Adrenal gland (tissue), 12 donors: Measurements from ENCODE around the gene TFPI. TPM values are rescaled to one million over a fixed set of nuclear protein-coding genes. Genes with fewer than 3 reads are reported as not detected.

Source experiments
- DNase-seq, 7 donors: peaks; one replicate each; pipeline ENCODE4 v3.0.0-alpha.2; 2019 to 2020
- H3K27ac ChIP-seq, 5 donors: fragments of 200-600 bp; sonication (generic) in 4 of 5; 1 replicate in 3 of 5; 2 replicates in 2 of 5; pipeline versions ENCODE4 v1.5.1 to v1.8.0; 2016 to 2020; ENCODE audit warnings: mild to moderate bottlenecking in 1 of 5
- H3K27me3 ChIP-seq: fragments of 200-600 bp; 2 replicates; pipeline ENCODE4 v1.8.0; 2021
- H3K36me3 ChIP-seq, 2 donors: fragments of 200-600 bp; replicated peaks in 1 of 2; 1 replicate in 1 of 2; 2 replicates in 1 of 2; pipeline versions ENCODE4 v1.5.1 to v1.8.0; 2018 to 2022
- H3K4me1 ChIP-seq, 2 donors: fragments of 200-600 bp; replicated peaks in 1 of 2; 1 replicate in 1 of 2; 2 replicates in 1 of 2; pipeline versions ENCODE4 v1.5.1 to v1.8.0; 2018 to 2021
- H3K4me3 ChIP-seq, 4 donors: fragments of 200-600 bp; sonication (generic) in 3 of 4; one replicate each; pipeline ENCODE4 v1.5.1; 2016 to 2018
- H3K9me3 ChIP-seq, 3 donors: fragments of 200-600 bp; sonication (generic) in 1 of 3; replicated peaks in 1 of 3; 1 replicate in 2 of 3; 2 replicates in 1 of 3; pipeline versions ENCODE4 v1.5.1 to v1.8.0; 2016 to 2021
- CTCF ChIP-seq, 6 experiments: fragments of 450-650 bp in 4 of 6; fragments of 200-600 bp in 2 of 6; sonication (generic) in 1 of 6; IDR thresholded peaks; 1 replicate in 5 of 6; 2 replicates in 1 of 6; pipeline versions ENCODE4 v1.5.1 to v1.8.0; 2016 to 2021; ENCODE audit warnings: antibody characterized with exemption in 6 of 6, mild to moderate bottlenecking in 2 of 6, moderate library complexity in 1 of 6
- POLR2A ChIP-seq, 2 donors: fragments of 450-650 bp; IDR thresholded peaks; one replicate each; pipeline ENCODE4 v1.6.1; 2017; ENCODE audit warnings: antibody characterized with exemption in 2 of 2, mild to moderate bottlenecking in 2 of 2, moderate library complexity in 1 of 2
- WGBS, 4 donors: extraction: QIAGEN DNeasy Blood & Tissue Kit in 2 of 4; methylation state at CpG; one replicate each; pipeline versions ENCODE4 v1.1.5 to v1.1.7; 2013 to 2017; 5-methylcytosine and 5-hydroxymethylcytosine counted together
- intact Hi-C, 2 donors: fragments of 100-400 bp; cut with DNase I; formaldehyde crosslinking; loops; one replicate each; pipeline versions ENCODE4 v1.14.1 to v1.15.0; 2022 to 2023
- polyA plus RNA-seq, 3 donors: library from polyadenylated mRNA; stranded (reverse); fragments of 200-250 nt in 2 of 3; fragments of 350-450 nt in 1 of 3; fragmentation: Illumina TruSeq in 1 of 3; extraction: RNeasy Lipid Tissue Mini Kit (QIAGEN cat#74804) in 1 of 3; gene quantifications; one replicate each; pipeline ENCODE4 v1.2.3, GENCODE V29; 2013 to 2014
- total RNA-seq, 9 donors: library from RNA; depleted of rRNA in 4 of 9; stranded (reverse); fragments of >200 nt in 4 of 9; fragments of 120-200 nt in 1 of 9; fragmentation: NEBNext Ultra II Directional in 1 of 9; extraction: Animal tissue kit (Norgen Biotek cat#: 25700) in 1 of 9; gene quantifications; one replicate each; pipeline versions ENCODE4 v1.1.0 to v1.2.4, GENCODE V29; 2013 to 2023
- donor health status: healthy with polysubstance abuse.
- donor health status: Bipolar disorder and iron deficiency.
- donor health status: DM: yes; HTN: yes; CAD: no.
- donor health status: DM: no; HTN: no; CAD: no.
- donor health status: DM: no; HTN: no; CAD: no.
- donor health status: DM: yes; HTN: yes; CAD: no.

TFPI gene
- total and polyA plus RNA-seq, 12 donors, result 19.7 to 104 (median 33.9) TPM

GRCh38 chr2:187554704-187555082, 458 bp upstream of the TFPI start:
- Histone ChIP-seq H3K27ac (no peak overlapping the region), H3K36me3 (no peaks in the 10 kb centered on the region), H3K27me3 (no peaks in the 10 kb centered on the region), H3K9me3 (no peaks in the 10 kb centered on the region), H3K4me1 (no peaks in the 10 kb centered on the region), H3K4me3 (peak overlapping the region in 2 of 4 donors; percentile 21 to 52)
- no peak for DNase-seq
- WGBS, 4 donors, result 47 to 63% (median 56%) methylated on average over 2 of the region's 2 CpGs
- no peak for TF ChIP-seq POLR2A (IDR thresholded peaks at IDR 0.05)
- no peak for TF ChIP-seq CTCF (IDR thresholded peaks at IDR 0.05)
- intact Hi-C loops, result no loop called here

- H3K4me3 ChIP-seq, result peak overlapping the region in 1 of 4 donors; percentile 52
- H3K27me3 ChIP-seq, result no peaks in the 10 kb centered on the region
- DNase-seq, result no peak
- 30 to 57% (median 33%) methylated on average over 2 of the region's 2 CpGs for WGBS, 4 donors
- peak overlapping the region in 1 of 5 donors; percentile 17 for H3K27ac ChIP-seq
- H3K4me1 ChIP-seq, result peaks cover 0 to 5% of the 10 kb centered on the region in 2 donors
- intact Hi-C loops, result no loop called here
- TF ChIP-seq POLR2A (IDR thresholded peaks at IDR 0.05), result no peak
- TF ChIP-seq CTCF (IDR thresholded peaks at IDR 0.05), result no peak
- H3K36me3 ChIP-seq, result no peaks in the 10 kb centered on the region
- no peaks in the 10 kb centered on the region for H3K9me3 ChIP-seq
Measured at GRCh38 chr2:187552828-187553681, 1.2 kb downstream of the TFPI start.

GRCh38 chr2:187552381-187552780, 1.9 kb downstream of the TFPI start:
- intact Hi-C loops, result no loop called here
- Histone ChIP-seq H3K4me1 (peaks cover 0 to 10% of the 10 kb centered on the region in 2 donors), H3K36me3 (no peaks in the 10 kb centered on the region), H3K4me3 (peak overlapping the region in 1 of 4 donors; percentile 52), H3K9me3 (no peaks in the 10 kb centered on the region), H3K27ac (no peak overlapping the region), H3K27me3 (no peaks in the 10 kb centered on the region)
- DNase-seq, result no peak
- TF ChIP-seq CTCF (IDR thresholded peaks at IDR 0.05), result no peak
- TF ChIP-seq POLR2A (IDR thresholded peaks at IDR 0.05), result no peak

- H3K4me3 ChIP-seq, result no peak overlapping the region
- no peak for DNase-seq
- WGBS, 4 donors, result 79 to 91% (median 81%) methylated on average over 1 of the region's 1 CpG
- no peaks in the 10 kb centered on the region for H3K36me3 ChIP-seq
- H3K4me1 ChIP-seq, result peaks cover 0 to 14% of the 10 kb centered on the region in 2 donors
- no peaks in the 10 kb centered on the region for H3K9me3 ChIP-seq
- intact Hi-C loops, result no loop called here
- no peaks in the 10 kb centered on the region for H3K27me3 ChIP-seq
- no peak for TF ChIP-seq CTCF (IDR thresholded peaks at IDR 0.05)
- TF ChIP-seq POLR2A (IDR thresholded peaks at IDR 0.05), result no peak
- no peak overlapping the region for H3K27ac ChIP-seq
Measured at GRCh38 chr2:187550857-187551256, 3.4 kb downstream of the TFPI start.
